OCI-LY3 (cell line): Measurements from ENCODE around the gene TMEM26.

Experiments
- EZH2phosphoT487 ChIP-seq: fragments of 200-600 bp; shearing (Covaris generic); IDR thresholded peaks from 2 replicates; pipeline ENCODE4 v1.6.1; 2018; ENCODE audit warnings: antibody characterized with exemption, mixed run types, low read depth
- TF ChIP-seq, protein P1 (sequence below): fragments of 200-600, 300-600 bp; sonication (generic); IDR thresholded peaks from 2 replicates; pipeline ENCODE4 v1.5.1; 2014; ENCODE audit warnings: antibody characterized with exemption, low read length, low read depth

GRCh38 chr10:61397175-61397986, 55.8 kb downstream of the TMEM26 start:
- TF ChIP-seq, protein P1, sequence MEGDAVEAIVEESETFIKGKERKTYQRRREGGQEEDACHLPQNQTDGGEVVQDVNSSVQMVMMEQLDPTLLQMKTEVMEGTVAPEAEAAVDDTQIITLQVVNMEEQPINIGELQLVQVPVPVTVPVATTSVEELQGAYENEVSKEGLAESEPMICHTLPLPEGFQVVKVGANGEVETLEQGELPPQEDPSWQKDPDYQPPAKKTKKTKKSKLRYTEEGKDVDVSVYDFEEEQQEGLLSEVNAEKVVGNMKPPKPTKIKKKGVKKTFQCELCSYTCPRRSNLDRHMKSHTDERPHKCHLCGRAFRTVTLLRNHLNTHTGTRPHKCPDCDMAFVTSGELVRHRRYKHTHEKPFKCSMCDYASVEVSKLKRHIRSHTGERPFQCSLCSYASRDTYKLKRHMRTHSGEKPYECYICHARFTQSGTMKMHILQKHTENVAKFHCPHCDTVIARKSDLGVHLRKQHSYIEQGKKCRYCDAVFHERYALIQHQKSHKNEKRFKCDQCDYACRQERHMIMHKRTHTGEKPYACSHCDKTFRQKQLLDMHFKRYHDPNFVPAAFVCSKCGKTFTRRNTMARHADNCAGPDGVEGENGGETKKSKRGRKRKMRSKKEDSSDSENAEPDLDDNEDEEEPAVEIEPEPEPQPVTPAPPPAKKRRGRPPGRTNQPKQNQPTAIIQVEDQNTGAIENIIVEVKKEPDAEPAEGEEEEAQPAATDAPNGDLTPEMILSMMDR: no peak
- no peak for TF ChIP-seq EZH2phosphoT487
